Activated naive CD8-positive, alpha-beta T cell (primary cell): ENCODE results near the gene ZNF853.
"Not testable (repeated sequence)": the region's sequence is repeated elsewhere in the genome, so short reads cannot be mapped to it uniquely, and the experiment has no call there.

Experiments
- H3K27ac Mint-ChIP-seq: one replicate; pipeline ENCODE4 v1.8.0; 2021; ENCODE audit warnings: mixed read lengths
- H3K27me3 Mint-ChIP-seq: one replicate; pipeline ENCODE4 v1.8.0; 2021; ENCODE audit warnings: mixed read lengths
- H3K36me3 Mint-ChIP-seq: one replicate; pipeline ENCODE4 v1.8.0; 2021; ENCODE audit warnings: mixed read lengths
- H3K4me1 Mint-ChIP-seq: one replicate; pipeline ENCODE4 v1.8.0; 2021; ENCODE audit warnings: low read depth, mixed read lengths
- H3K4me3 Mint-ChIP-seq: one replicate; pipeline ENCODE4 v1.8.0; 2021; ENCODE audit warnings: mild to moderate bottlenecking, mixed read lengths
- H3K9me3 Mint-ChIP-seq: one replicate; pipeline ENCODE4 v1.8.0; 2021; ENCODE audit warnings: low read depth, mixed read lengths

ZNF853 gene

DNA sequence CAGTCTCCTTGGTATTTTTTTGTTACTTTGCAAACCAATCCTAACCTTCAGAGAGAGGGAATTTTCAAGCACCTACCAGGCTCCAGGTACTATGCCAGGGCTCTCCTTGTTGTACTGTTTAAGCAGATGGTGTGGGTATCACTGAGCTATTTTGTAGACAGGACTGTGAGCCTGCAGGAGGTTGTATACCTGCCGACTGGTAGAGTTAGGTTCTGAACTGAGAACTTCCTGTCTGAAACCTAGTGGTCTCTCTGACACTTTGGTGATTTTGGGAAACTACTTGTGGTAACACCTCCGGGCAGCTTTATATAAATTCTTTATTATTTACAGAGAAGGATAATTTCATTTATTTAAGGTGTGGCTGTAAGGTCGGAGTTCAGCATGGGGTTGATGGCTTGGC, 4.6 kb downstream of the ZNF853 start:
- Mint-ChIP-seq H3K27me3 (no peaks in the 10 kb centered on the region), H3K4me3 (peak overlapping the region; percentile 9), H3K9me3 (no peaks in the 10 kb centered on the region), H3K4me1 (peaks cover 51% of the 10 kb centered on the region), H3K36me3 (peaks cover 3% of the 10 kb centered on the region), H3K27ac (peak overlapping the region; percentile 28)

GRCh38 chr7:6621195-6622133, 6.1 kb downstream of the ZNF853 start:
- Mint-ChIP-seq H3K27ac (no peak overlapping the region), H3K27me3 (no peaks in the 10 kb centered on the region), H3K36me3 (peaks cover 3% of the 10 kb centered on the region), H3K9me3 (no peaks in the 10 kb centered on the region), H3K4me1 (peaks cover 55% of the 10 kb centered on the region), H3K4me3 (peak overlapping the region; percentile 27)

GRCh38 chr7:6622134-6622710, 6.8 kb downstream of the ZNF853 start:
- no peaks in the 10 kb centered on the region for H3K27me3 Mint-ChIP-seq
- H3K27ac Mint-ChIP-seq: no peak overlapping the region
- no peaks in the 10 kb centered on the region for H3K9me3 Mint-ChIP-seq
- H3K36me3 Mint-ChIP-seq: peaks cover 3% of the 10 kb centered on the region
- H3K4me3 Mint-ChIP-seq: no peak overlapping the region
- peaks cover 54% of the 10 kb centered on the region for H3K4me1 Mint-ChIP-seq

- no peaks in the 10 kb centered on the region for H3K9me3 Mint-ChIP-seq
- peaks cover 3% of the 10 kb centered on the region for H3K36me3 Mint-ChIP-seq
- H3K27ac Mint-ChIP-seq: peak overlapping the region; percentile 89
- H3K27me3 Mint-ChIP-seq: no peaks in the 10 kb centered on the region
- H3K4me3 Mint-ChIP-seq: peak overlapping the region; percentile 73
- peaks cover 45% of the 10 kb centered on the region for H3K4me1 Mint-ChIP-seq
Observed at GRCh38 chr7:6623589-6624245, 8.3 kb downstream of the ZNF853 start.

DNA sequence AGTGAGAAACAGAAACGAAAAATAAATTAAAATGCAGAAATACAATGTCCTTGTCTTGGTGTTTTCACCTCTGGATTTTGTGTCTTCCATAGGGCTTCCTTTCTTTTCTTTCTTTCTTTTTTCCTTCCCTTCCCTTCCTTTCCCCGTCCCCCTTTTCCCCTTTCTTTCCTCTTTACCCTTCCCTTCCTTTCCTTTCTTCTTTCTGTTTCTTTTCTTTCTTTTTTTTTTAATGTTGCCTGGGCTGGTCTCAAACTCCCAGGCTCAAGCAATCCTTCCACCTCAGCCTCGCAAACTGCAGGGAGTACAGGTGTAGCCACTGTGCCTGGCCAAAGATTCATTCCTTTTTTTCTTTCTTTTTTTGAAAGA, 8.8 kb downstream of the ZNF853 start:
- Mint-ChIP-seq H3K36me3 (peaks cover 3% of the 10 kb centered on the region), H3K9me3 (no peaks in the 10 kb centered on the region), H3K4me1 (peaks cover 42% of the 10 kb centered on the region), H3K27ac (peak overlapping the region; percentile 89), H3K4me3 (peak overlapping the region; percentile 73), H3K27me3 (no peaks in the 10 kb centered on the region)

DNA sequence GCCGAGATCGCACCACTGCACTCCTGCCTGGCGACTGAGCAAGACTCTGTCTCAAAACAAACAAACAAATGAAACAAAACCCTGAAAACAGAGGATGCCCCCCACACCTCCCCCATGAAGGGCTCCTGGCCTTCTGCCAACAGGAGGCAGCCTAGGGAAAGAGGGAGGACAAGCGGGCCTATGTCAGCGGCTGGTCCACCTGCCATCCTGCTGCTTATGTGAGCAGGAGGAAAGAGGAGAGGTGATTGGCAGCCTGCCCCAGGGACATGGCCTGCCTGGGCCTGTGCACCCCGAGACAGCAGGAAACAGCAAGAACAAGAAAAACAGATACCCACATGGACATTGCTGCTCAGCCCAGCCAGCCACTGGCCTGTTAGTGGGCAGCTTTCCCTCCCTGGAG, 12.6 kb downstream of the ZNF853 start:
- no peaks in the 10 kb centered on the region for H3K27me3 Mint-ChIP-seq
- H3K27ac Mint-ChIP-seq: no peak overlapping the region
- no peaks in the 10 kb centered on the region for H3K36me3 Mint-ChIP-seq
- no peak overlapping the region for H3K4me3 Mint-ChIP-seq
- peaks cover 20% of the 10 kb centered on the region for H3K4me1 Mint-ChIP-seq
- no peaks in the 10 kb centered on the region for H3K9me3 Mint-ChIP-seq

GRCh38 chr7:6630007-6630849, 14.8 kb downstream of the ZNF853 start:
- Mint-ChIP-seq H3K27me3 (no peaks in the 10 kb centered on the region), H3K4me3 (no peak overlapping the region), H3K9me3 (no peaks in the 10 kb centered on the region), H3K27ac (no peak overlapping the region), H3K36me3 (no peaks in the 10 kb centered on the region), H3K4me1 (peaks cover 3% of the 10 kb centered on the region)

DNA sequence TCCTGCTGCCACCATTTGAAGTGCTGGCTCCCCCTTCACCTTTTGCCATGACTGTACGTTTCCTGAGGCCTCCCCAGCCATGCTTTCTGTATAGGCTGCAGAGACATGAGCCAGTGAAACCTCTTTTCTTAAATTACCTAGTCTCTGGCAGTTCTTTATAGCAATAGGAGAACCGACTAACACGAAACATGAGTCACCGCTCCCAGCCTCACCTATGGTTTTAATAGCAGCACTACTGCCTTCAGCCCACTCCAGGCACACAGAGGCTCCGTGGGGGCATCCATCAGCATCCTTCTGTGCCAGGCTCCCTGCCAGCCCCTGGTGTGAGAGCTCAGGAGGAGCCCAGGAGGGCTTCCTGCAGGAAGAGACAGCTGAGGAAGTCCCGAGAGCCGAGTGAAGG, 16.2 kb downstream of the ZNF853 start:
- H3K4me3 Mint-ChIP-seq: no peak overlapping the region
- H3K36me3 Mint-ChIP-seq: no peaks in the 10 kb centered on the region
- H3K27me3 Mint-ChIP-seq: no peaks in the 10 kb centered on the region
- H3K27ac Mint-ChIP-seq: no peak overlapping the region
- no peaks in the 10 kb centered on the region for H3K9me3 Mint-ChIP-seq
- peaks cover 2% of the 10 kb centered on the region for H3K4me1 Mint-ChIP-seq

- Mint-ChIP-seq H3K4me3 (no peak overlapping the region), H3K4me1 (peaks cover 13% of the 10 kb centered on the region), H3K9me3 (no peaks in the 10 kb centered on the region), H3K36me3 (no peaks in the 10 kb centered on the region), H3K27ac (no peak overlapping the region), H3K27me3 (no peaks in the 10 kb centered on the region)
Observed at GRCh38 chr7:6634021-6634420, 18.6 kb downstream of the ZNF853 start.

GRCh38 chr7:6634971-6635370, 19.6 kb downstream of the ZNF853 start:
- not testable (repeated sequence) for H3K36me3 Mint-ChIP-seq, H3K27me3 Mint-ChIP-seq, H3K9me3 Mint-ChIP-seq, H3K27ac Mint-ChIP-seq
- Mint-ChIP-seq H3K4me1 (peaks cover 23% of the 10 kb centered on the region), H3K4me3 (peak overlapping the region; percentile 47)

- H3K27ac Mint-ChIP-seq: peak within 1 kb of the TSS; percentile 72
- H3K36me3 Mint-ChIP-seq: peaks cover 4% of the 10 kb centered on the region
- H3K27me3 Mint-ChIP-seq: no peaks in the 10 kb centered on the region
- H3K4me1 Mint-ChIP-seq: peaks cover 26% of the 10 kb centered on the region
- H3K9me3 Mint-ChIP-seq: no peaks in the 10 kb centered on the region
- peak within 1 kb of the TSS; percentile 92 for H3K4me3 Mint-ChIP-seq
Observed at GRCh38 chr7:6636741-6637543, 21.5 kb downstream of the ZNF853 start, which contains the start of gene ZNF316. Gene ZNF316, plus strand, starts transcription at chr7:6637318. Its CDS starts 5,092 bp downstream, at chr7:6642410.

GRCh38 chr7:6637544-6638229, 22.3 kb downstream of the ZNF853 start:
- peaks cover 4% of the 10 kb centered on the region for H3K36me3 Mint-ChIP-seq

DNA sequence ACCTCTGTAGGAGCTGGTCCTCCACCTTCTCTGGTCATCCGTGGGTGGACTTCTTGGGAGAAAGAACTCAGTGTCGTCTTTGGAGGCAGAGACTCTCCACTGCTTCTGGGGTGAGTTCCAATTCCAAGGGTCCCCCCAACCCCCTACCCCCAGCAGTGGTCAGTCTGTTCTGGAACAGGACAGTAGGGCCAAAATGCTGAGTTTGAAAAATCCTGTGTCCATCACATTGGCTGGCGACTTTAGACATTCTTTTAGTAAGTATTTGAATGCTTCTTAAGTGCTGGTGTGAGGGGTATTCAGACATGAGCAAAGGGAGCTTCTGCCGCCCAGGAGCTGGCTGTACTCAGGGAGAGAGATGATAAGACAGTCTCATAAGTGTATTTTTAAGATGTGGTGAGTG, 23.6 kb downstream of the ZNF853 start:
- Mint-ChIP-seq H3K27ac (peak overlapping the region; percentile 72), H3K27me3 (no peaks in the 10 kb centered on the region), H3K4me3 (peak overlapping the region; percentile 92), H3K36me3 (peaks cover 4% of the 10 kb centered on the region), H3K9me3 (no peaks in the 10 kb centered on the region), H3K4me1 (peaks cover 26% of the 10 kb centered on the region)

More at GRCh38 chr7:6637544-6638229, 22.3 kb downstream of the ZNF853 start:
- peak overlapping the region; percentile 92 for H3K4me3 Mint-ChIP-seq
- H3K4me1 Mint-ChIP-seq: peaks cover 26% of the 10 kb centered on the region
- peak overlapping the region; percentile 72 for H3K27ac Mint-ChIP-seq
- no peaks in the 10 kb centered on the region for H3K27me3 Mint-ChIP-seq
- H3K9me3 Mint-ChIP-seq: no peaks in the 10 kb centered on the region
